ENCODE results near the gene SESN3. TPM values are rescaled to one million over a fixed set of nuclear protein-coding genes. Genes with fewer than 3 reads are reported as not detected.
"Not testable (repeated sequence)": the region's sequence is repeated elsewhere in the genome, so short reads cannot be mapped to it uniquely, and the experiment has no call there.

The SESN3 gene
- total RNA-seq, 1 donor from 2014 or later: 19.8 TPM

- not testable (repeated sequence) for DNase-seq (ENCODE audit: extremely low read depth, low read depth, low spot score)
Measured at GRCh38 chr11:95251896-95252295, 20.9 kb upstream of the SESN3 start.

DNA sequence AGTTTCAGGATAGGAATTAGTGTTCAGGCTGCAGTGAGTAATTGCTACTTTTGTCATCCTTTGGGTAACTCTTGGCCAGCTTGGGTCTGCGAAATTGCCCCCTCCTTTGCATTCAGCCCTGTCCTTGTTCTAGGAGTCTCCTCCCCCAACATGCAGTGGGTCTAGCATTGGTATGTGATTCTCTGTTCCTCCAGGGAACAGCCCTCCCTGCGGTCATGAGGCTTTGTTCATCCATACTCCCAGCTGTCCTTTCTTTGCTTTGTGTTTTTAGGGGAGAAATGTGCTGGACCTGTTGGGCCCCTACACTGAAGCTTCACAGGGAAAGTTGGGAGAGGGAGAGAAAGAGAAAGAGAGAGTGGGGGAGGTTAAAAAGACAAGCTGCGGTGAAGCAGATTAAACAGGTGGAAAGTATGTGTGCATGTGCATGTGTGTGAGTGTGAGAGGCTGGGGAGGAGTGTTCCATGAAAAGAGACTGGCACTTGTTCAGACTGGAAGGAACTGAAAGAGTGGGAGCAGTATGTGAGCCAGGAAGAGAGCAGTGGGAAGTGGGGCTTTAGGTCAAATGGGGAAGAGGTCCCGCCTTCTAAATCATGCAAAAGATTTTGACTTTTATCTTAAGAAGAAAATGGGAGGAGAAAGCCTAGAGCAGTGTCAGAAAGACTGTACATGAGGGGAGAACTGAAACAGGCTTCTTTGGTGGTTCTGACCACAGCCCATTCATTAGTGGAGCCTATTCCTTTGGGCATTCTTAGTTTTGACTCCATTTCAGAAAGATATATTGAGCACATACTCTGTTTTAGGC, 17.9 kb upstream of the SESN3 start:
- DNase-seq (ENCODE audit: extremely low read depth, low read depth, low spot score): no peak

- DNase-seq (ENCODE audit: extremely low read depth, low read depth, low spot score): no peak
Measured at GRCh38 chr11:95247883-95248282, 16.9 kb upstream of the SESN3 start.

DNA sequence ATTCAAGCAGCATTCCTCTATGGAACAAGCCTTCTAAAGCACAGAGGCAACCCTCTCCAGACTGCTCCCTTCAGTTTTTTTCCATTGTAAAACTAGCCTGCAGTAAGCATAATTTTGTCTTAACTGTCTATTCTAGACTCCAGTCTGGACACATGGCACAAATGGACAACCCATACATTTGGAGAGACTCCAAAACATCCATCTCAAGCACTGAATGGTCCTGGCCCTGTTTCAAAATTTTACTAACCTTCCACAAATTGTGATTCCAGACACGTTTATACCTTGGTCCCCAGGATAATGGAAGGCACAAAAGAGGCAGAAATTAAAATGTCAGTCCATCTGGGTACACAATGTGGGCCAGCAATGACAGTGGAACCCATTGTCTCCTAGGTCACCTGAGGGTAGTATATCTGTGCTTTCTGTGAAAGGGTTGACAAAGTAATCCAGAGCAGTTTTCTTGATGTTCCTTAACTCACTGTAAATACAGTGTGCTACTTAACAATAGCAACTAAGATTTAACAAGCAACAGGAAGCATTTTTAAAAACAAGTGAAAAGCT, 16.2 kb upstream of the SESN3 start:
- no peak for DNase-seq (ENCODE audit: extremely low read depth, low read depth, low spot score)

DNA sequence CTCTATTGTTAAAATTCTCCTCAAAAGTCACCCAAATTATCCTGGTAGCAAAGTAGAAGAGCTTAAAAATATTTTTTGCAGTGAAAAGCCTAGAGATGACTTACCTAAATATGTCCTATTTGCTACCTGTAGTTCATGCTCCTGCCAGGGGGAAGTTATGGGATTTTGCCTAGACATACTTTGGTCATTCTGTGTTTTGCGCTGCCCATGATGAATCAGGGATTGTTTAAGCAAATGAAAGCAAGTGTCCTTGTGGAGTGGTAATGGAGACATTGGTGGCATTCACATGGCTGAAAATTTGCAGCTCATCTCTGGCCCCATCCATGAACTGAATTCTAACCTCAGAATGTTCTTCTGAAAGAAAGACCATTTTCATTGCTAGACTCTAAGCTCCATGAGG, 14.6 kb upstream of the SESN3 start:
- DNase-seq (ENCODE audit: extremely low read depth, low read depth, low spot score): no peak

GRCh38 chr11:95245038-95245437, 14.0 kb upstream of the SESN3 start:
- DNase-seq (ENCODE audit: extremely low read depth, low read depth, low spot score): no peak

- DNase-seq (ENCODE audit: extremely low read depth, low read depth, low spot score): no peak
Measured at GRCh38 chr11:95243673-95244072, 12.7 kb upstream of the SESN3 start.

DNA sequence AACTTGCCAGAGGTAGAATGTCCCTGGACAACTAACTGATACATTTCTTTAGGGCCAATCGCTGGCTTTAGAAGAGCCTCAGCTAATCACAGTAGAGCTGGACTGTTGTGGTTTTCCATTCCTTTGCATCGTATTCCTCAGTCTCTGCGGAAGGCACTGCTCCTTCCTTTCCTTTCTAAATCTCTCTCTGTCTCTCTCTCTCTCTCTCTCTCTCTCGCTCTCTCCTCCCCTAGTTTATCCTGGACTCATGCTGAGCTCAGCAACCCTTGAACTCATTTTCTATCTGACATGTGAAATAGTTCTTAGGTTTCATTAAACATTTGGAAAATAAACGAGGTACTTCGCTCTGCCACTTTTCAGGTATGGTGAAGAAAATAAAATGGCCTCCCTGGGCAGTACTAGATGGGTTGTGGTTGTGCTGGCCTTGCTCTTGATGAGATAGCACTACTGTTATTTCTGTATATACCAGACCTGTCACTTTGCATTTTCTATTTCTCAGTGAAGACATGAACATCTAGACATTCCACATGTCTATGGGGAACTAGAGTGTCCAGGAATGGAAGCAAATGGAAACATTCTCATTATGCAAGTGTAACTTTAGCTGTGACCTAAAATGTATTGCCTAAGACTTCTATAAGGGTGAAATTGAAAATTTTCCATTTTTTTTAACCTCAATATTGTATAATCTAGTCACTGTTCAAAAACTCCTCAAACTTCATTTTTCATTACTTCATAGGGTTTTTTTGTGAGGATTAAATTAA, 12.0 kb upstream of the SESN3 start:
- DNase-seq (ENCODE audit: extremely low read depth, low read depth, low spot score): no peak

DNA sequence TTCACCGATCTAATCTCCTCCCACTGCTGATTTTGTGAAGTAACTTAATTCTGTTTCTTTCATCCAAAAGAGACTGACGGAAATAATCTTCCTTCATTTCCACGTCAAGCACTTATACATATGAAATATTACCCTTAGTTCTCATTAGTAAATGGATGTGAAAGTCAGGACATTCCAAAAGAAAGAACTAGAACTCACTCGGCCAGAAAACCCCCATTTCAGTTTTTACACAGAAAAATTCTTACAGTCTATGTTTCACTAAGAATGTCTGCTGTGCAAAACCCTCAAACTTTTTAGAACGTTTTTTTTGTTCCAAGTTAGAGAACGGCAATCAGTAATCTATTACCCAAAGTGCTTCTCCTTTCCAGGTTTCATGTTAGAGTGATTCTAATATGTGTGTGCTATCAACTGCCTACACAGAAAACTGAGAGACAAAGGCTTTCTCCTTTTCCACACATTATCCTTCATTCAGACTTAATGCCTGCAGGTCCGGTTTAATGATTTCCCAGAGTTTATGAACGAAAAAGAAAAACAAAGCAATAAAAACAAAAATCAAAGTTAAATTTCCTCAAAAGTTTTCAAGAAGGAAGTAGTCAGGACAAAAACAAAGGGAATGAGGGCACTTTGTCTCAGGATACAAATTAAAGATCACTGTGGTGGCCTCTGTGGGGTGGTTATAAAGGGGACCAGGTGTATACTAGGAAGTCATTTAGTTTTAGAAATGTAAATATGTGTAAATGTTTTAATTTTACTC, 11.3 kb upstream of the SESN3 start:
- no peak for DNase-seq (ENCODE audit: extremely low read depth, low read depth, low spot score)

GRCh38 chr11:95241681-95242081, 10.7 kb upstream of the SESN3 start:
- no peak for DNase-seq (ENCODE audit: extremely low read depth, low read depth, low spot score)

DNA sequence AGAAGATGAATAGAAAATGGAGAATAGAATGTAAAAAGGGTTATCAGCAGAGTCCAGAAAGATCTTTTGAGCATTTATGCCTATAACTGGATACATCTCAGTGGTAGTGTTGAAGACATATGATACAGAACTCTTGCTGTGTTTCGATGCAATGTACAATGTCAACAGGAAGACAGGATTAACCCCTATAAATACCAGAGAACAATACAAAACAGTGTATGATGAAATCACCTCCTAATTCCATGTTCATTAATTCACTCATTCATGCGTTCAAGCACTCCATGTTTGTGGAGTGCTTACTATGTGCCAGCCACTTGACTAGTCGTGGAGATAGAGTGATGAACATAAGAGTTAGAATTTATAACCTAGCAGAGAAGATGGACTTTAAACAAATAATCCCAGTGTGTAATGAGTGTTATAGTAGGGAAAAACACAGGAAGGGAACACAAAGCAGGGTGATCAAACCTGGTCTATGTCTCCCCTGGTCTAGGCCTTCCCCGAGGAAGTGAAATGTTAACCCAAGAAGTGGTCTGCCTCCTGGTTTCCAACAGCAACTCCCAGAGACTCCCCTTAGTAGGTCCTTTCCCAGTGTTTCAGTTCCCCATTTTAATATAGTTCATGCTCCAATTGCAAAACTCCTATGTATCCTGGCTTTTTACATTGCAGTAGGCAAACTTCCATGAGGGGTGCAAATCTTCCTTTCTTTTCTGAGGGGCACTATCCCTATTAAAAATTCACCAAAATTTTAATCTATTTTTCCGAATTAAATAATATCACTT, 9.1 kb upstream of the SESN3 start:
- DNase-seq (ENCODE audit: extremely low read depth, low read depth, low spot score): no peak

- DNase-seq (ENCODE audit: extremely low read depth, low read depth, low spot score): no peak
Measured at GRCh38 chr11:95232666-95233065, 1.7 kb upstream of the SESN3 start.

- DNase-seq (ENCODE audit: extremely low read depth, low read depth, low spot score): no peak
Measured at GRCh38 chr11:95231881-95232605, 1.0 kb upstream of the SESN3 start.

- no peak for DNase-seq (ENCODE audit: extremely low read depth, low read depth, low spot score)
Measured at GRCh38 chr11:95230810-95231126, 234 bp downstream of the SESN3 start.

- DNase-seq (ENCODE audit: extremely low read depth, low read depth, low spot score): no peak
Measured at GRCh38 chr11:95229993-95230809, 801 bp downstream of the SESN3 start.

GRCh38 chr11:95229199-95229992, 1.6 kb downstream of the SESN3 start:
- DNase-seq (ENCODE audit: extremely low read depth, low read depth, low spot score): no peak

DNA sequence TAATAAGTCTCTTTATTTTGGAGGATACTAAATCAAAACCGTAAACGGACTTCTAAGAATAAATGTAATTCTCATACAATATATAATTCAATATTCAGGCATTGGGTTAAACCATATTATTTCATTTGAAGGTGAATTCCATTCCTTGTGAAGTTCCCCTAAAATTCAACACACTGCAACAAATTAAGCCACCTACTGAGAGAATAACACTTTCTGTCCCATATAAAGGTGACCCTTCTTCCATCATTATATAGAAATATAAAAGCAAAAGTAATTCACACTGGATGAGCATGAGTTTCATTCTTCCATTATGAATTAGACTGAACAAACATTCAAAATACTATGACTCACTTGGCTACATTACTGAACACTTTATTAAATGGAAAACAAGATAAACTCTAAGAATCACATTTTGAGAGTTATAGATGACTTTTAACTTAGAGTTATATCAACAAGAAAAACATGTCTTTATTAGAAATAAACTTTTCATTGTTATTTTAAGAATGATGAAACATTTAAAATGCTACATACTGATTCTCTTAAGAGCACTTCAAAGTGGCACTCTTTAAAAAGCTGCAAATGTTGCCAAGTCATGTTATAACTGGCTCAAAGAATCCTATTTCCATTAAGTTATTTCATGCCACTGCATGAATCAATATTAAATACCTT, 2.8 kb downstream of the SESN3 start:
- no peak for DNase-seq (ENCODE audit: extremely low read depth, low read depth, low spot score)

DNA sequence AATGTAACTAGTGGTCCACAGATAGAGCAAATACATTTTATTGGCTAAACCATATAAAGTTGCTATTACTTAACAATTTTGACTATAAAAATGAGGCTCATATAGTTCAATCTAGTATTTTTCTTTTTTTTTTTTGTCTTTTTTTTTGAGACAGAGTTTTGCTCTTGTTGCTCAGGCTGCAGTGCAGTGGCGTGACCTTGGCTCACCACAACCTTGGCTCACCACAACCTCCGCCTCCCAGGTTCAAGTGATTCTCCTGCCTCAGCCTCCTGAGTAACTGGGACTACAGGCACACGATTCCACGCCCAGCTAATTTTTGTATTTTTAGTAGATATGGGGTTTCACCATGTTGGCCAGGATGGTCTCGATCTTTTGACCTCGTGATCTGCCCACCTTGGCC, 3.9 kb downstream of the SESN3 start:
- DNase-seq (ENCODE audit: extremely low read depth, low read depth, low spot score): not testable (repeated sequence)

All from glomerular endothelial cell (primary cell).